NB4 (cell line): ENCODE measurements around the gene EHMT1.
"Not testable (repeated sequence)": the region's sequence is repeated elsewhere in the genome, so short reads cannot be mapped to it uniquely, and the experiment has no call there.

ENCODE experiments used
- DNase-seq: peaks from one replicate; pipeline ENCODE4 v3.0.0; 2010; ENCODE audit warnings: low read depth
- H3K4me3 ChIP-seq: one replicate; pipeline ENCODE4 v1.5.1; 2011; ENCODE audit warnings: mild to moderate bottlenecking, low read depth, low read length, moderate library complexity
- CTCF ChIP-seq: IDR thresholded peaks from one replicate; pipeline ENCODE4 v1.5.1; 2012; ENCODE audit warnings: low read depth, low read length
- MAX ChIP-seq: IDR thresholded peaks from 2 replicates; pipeline ENCODE4 v1.6.1; 2011; ENCODE audit warnings: low read depth, low read length
- MYC ChIP-seq: IDR thresholded peaks from 2 replicates; pipeline ENCODE4 v1.6.1; 2011; ENCODE audit warnings: low read depth, low read length
- POLR2A ChIP-seq: IDR thresholded peaks from 2 replicates; pipeline ENCODE4 v1.6.1; 2011; ENCODE audit warnings: mild to moderate bottlenecking; ENCODE audit not compliant: insufficient read length; ENCODE audit errors: extremely low read depth

EHMT1 gene

DNA sequence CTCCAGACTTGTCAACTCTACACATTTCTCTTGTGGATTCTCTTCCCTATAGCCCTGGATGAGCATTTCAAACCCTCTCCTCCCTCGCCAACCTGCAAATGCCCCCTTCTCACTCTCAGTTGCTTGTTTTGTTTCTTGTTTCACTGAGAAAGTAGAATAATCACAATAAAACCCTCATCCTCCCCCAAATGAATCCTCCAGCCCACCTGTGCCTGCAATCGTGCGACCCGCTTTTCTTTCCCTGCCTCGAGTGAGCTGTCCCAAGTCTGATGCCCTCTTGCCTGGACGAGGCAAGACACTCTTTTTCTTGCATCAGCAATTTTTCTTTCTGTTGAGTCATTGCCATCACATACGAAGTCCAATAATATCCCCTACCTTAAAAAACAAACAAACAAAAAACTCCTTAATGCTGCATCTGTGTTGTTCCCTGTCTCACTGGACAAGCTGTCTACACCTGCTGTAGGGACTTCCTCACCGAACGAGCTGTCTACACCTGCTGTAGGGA is 255.1 kb downstream of the EHMT1 start:
- H3K4me3 ChIP-seq: no peak overlapping the region
- no peak for TF ChIP-seq MYC
- no peak for TF ChIP-seq MAX
- no peak for TF ChIP-seq CTCF
- TF ChIP-seq POLR2A: no peak
- DNase-seq: no peak

GRCh38 chr9:137875354-137875753 is 256.5 kb downstream of the EHMT1 start:
- TF ChIP-seq CTCF: no peak
- TF ChIP-seq MAX: no peak
- TF ChIP-seq POLR2A: no peak
- TF ChIP-seq MYC: no peak
- H3K4me3 ChIP-seq: no peak overlapping the region
- no peak for DNase-seq

DNA sequence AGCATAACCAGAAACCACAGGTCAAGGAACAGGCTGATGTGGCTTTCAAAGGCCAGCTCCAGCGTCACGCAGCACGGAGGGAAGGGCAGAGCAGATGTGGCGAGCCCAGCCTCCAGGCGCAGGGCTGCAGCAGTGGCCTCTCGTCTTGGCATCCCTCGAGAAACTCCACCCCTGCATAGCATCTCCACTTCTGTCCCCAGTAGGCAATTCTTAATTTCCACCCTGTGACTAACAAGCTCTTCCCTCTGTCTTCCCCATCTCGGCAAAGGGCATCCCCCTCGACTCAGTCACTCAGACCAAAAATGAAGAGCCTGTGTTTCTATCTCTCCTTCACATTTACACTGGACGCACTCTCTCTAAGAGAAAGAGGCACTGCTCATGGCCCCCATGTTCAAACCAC is 257.0 kb downstream of the EHMT1 start:
- DNase-seq: no peak
- no peak for TF ChIP-seq MAX
- no peak for TF ChIP-seq CTCF
- no peak for TF ChIP-seq POLR2A

DNA sequence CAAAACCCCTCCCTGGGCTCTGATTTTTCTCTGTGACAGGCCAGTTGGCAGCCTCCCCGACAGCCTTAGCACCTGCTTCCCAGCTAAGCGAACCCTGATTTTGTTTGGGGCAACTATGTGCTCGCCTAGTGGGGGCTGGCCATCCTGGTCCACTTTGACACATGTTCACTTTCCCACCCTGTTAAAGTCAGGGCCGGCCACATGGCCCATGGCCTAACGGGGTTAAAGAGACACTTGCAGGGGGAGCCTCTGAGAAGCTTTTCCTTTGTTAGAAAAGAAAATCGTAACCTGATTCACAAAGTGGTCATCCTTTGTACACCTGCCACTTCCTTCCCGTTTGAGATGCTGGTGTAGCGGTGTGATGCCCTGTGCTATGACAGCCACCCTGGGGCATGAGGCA is 257.5 kb downstream of the EHMT1 start:
- H3K4me3 ChIP-seq: no peak overlapping the region
- TF ChIP-seq MAX (no peak), MYC (no peak), CTCF (no peak), POLR2A (no peak)

More for the DNA sequence above, 257.0 kb downstream of the EHMT1 start:
- H3K4me3 ChIP-seq: no peak overlapping the region

GRCh38 chr9:137876781-137877386 is 258.1 kb downstream of the EHMT1 start:
- no peak for DNase-seq
- no peak overlapping the region for H3K4me3 ChIP-seq
- TF ChIP-seq MYC (no peak), POLR2A (no peak), MAX (no peak), CTCF (no peak)

More for the DNA sequence above, 257.5 kb downstream of the EHMT1 start:
- DNase-seq: no peak

- not testable (repeated sequence) for DNase-seq, H3K4me3 ChIP-seq
These were observed 258.8 kb downstream of the EHMT1 start, which contains the start of gene CACNA1B for GRCh38 chr9:137877506-137878122. CACNA1B (plus strand) TSS chr9:137877782; CDS start chr9:137877934, 152 bp downstream.
